GM12801 (cell line): Measurements from ENCODE around the gene CA7.

Experiments
- CTCF ChIP-seq: IDR thresholded peaks from one replicate; pipeline ENCODE4 v1.5.1; 2011; ENCODE audit warnings: control low read depth; ENCODE audit not compliant: insufficient read length; ENCODE audit errors: extremely low read depth

Gene CA7

GRCh38 chr16:66846831-66847230 lies 2.6 kb downstream of the CA7 start:
- TF ChIP-seq CTCF: no peak

- TF ChIP-seq CTCF: no peak
Measured at GRCh38 chr16:66847533-66848067, 3.4 kb downstream of the CA7 start.

- no peak for TF ChIP-seq CTCF
Measured at GRCh38 chr16:66848172-66848571, 4.0 kb downstream of the CA7 start.

GRCh38 chr16:66849021-66849420 lies 4.8 kb downstream of the CA7 start:
- TF ChIP-seq CTCF: no peak

GRCh38 chr16:66849549-66849948 lies 5.3 kb downstream of the CA7 start:
- no peak for TF ChIP-seq CTCF

- no peak for TF ChIP-seq CTCF
Measured at GRCh38 chr16:66850115-66850815, 6.1 kb downstream of the CA7 start.

- TF ChIP-seq CTCF: no peak
Measured at GRCh38 chr16:66851166-66851964, 7.2 kb downstream of the CA7 start.
